ENCODE measurements around the gene NCAPG2.

DNA sequence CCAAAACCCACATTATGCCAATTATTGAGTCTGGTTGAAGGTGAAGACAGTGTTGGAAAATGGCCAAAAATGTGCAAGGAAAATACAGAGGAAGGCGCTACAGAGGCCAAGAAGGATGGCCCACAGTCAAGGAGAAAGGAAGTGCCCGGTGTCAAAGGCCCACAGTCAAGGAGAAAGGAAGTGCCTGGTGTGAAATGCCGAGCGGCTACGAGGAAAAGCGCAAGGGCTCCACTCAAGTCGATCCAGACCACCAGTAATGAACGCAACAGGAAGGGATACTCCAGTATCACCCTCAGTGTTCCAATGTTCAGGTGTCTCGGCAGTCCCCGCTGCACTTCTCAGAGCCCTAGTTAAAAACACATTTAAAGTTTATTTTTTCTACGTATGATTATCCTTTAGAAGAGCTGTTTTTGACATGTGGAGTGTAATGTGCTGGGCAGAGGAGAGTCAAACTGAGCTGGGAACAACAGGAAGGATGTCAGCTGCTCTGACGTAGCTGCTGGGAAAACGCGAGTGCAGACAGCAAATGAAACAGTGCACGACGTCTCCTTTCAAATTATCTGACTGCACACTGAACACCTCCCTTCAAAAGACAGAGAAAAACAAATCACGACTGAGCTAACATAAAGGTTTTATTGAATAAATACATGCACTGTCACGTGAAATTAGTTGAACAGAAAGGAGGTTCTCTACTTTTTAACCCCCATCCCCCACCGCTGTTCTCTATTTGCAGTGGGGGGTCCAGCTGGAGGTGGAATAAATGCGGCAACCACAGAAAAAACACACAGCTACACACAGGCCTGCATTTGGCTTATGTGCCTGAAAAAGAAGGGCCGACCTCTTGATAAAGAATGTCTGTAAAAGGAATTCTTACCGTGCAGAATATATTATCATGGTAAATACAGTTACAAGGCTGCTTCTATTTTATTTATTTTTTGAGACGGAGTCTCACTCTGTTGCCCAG lies 26.1 kb upstream of the NCAPG2 start:
- TF ChIP-seq, protein P1, sequence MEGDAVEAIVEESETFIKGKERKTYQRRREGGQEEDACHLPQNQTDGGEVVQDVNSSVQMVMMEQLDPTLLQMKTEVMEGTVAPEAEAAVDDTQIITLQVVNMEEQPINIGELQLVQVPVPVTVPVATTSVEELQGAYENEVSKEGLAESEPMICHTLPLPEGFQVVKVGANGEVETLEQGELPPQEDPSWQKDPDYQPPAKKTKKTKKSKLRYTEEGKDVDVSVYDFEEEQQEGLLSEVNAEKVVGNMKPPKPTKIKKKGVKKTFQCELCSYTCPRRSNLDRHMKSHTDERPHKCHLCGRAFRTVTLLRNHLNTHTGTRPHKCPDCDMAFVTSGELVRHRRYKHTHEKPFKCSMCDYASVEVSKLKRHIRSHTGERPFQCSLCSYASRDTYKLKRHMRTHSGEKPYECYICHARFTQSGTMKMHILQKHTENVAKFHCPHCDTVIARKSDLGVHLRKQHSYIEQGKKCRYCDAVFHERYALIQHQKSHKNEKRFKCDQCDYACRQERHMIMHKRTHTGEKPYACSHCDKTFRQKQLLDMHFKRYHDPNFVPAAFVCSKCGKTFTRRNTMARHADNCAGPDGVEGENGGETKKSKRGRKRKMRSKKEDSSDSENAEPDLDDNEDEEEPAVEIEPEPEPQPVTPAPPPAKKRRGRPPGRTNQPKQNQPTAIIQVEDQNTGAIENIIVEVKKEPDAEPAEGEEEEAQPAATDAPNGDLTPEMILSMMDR (IDR thresholded peaks at IDR 0.05; ENCODE audit: poor library complexity, severe bottlenecking) = no peak
- TF ChIP-seq SMC3 (conservative IDR thresholded peaks at IDR 0.05; ENCODE audit: poor library complexity) (no peak), EZH2 (IDR thresholded peaks at IDR 0.05; ENCODE audit: borderline replicate concordance, insufficient read depth, low read length, poor library complexity, severe bottlenecking) (no peak)
